Measurements from ENCODE around the gene CCDC92B. TPM values are rescaled to one million over a fixed set of nuclear protein-coding genes. Genes with fewer than 3 reads are reported as not detected.

CCDC92B gene
- total and polyA plus RNA-seq, 10 of the 15 experiments (the other 5 are each of a cell fraction or from before 2014, with no cell fraction given): not detected

GRCh38 chr17:2711608-2712299 lies 37.7 kb downstream of the CCDC92B start, which contains the start of gene CLUH (continued):
- TF ChIP-seq KDM1A (IDR thresholded peaks at IDR 0.05; ENCODE audit: borderline replicate concordance) (no peak), STAT3 (IDR thresholded peaks at IDR 0.05; ENCODE audit: low read depth, low read length) (no peak), NFIC (IDR thresholded peaks at IDR 0.05; ENCODE audit: low read depth, low read length) (no peak), SKIL (IDR thresholded peaks at IDR 0.05; ENCODE audit: low read depth, poor library complexity, severe bottlenecking) (no peak), SUZ12 (IDR thresholded peaks at IDR 0.05; ENCODE audit: unreplicated experiment) (no peak), TCF7 (IDR thresholded peaks at IDR 0.05; ENCODE audit: borderline replicate concordance) (no peak), ZBTB4 (CRISPR knock-in tag; IDR thresholded peaks at IDR 0.05) (no peak), E2F8 (IDR thresholded peaks at IDR 0.05; ENCODE audit: low read depth, partially characterized antibody) (no peak), E4F1 (IDR thresholded peaks at IDR 0.05; ENCODE audit: borderline replicate concordance, partially characterized antibody) (peak; percentile 64), MTA2 (IDR thresholded peaks at IDR 0.05; ENCODE audit: low read depth) (no peak), ZBED1 (IDR thresholded peaks at IDR 0.05; ENCODE audit: borderline replicate concordance) (no peak), ETV6 (conservative IDR thresholded peaks at IDR 0.05 in 1 of 2, IDR thresholded peaks at IDR 0.05 in 1 of 2; ENCODE audit: borderline replicate concordance in 1 of 2, low read depth in 1 of 2) (no peak), ZBTB40 (IDR thresholded peaks at IDR 0.05; ENCODE audit: borderline replicate concordance) (no peak; the same call in 1 of the 2 replicates)

All from GM12878 (cell line).